Left lobe of liver (tissue), 2 donors: ENCODE measurements around the gene UBE2U. TPM values are rescaled to one million over a fixed set of nuclear protein-coding genes. Genes with fewer than 3 reads are reported as not detected.
"Not testable (repeated sequence)": the region's sequence is repeated elsewhere in the genome, so short reads cannot be mapped to it uniquely, and the experiment has no call there.

ENCODE experiments used
- ATAC-seq: fragments of 200-7000 bp; cut with Tn5 transposase; one replicate; pipeline ENCODE4 v1.9.1; 2020; ENCODE audit warnings: mild to moderate bottlenecking, moderate library complexity
- DNase-seq: peaks from one replicate; pipeline ENCODE4 v3.0.0-alpha.2; 2020; ENCODE audit warnings: low spot score
- total RNA-seq: library from RNA; stranded (reverse); gene quantifications from one replicate; pipeline ENCODE4 v1.2.1, GENCODE V29; 2021
- donor health status: DM: no; HTN: no; CAD: no; lungs with moderate emphysema.
- donor health status: DM: no; HTN: yes; CAD: no.

UBE2U gene
- total RNA-seq, 1 donor from 2014 or later: not detected

GRCh38 chr1:64235910-64236309 lies 32.5 kb downstream of the UBE2U start:
- ATAC-seq (no peak), DNase-seq (no peak)

GRCh38 chr1:64236541-64236954 lies 33.1 kb downstream of the UBE2U start:
- no peak for ATAC-seq
- no peak for DNase-seq

DNA sequence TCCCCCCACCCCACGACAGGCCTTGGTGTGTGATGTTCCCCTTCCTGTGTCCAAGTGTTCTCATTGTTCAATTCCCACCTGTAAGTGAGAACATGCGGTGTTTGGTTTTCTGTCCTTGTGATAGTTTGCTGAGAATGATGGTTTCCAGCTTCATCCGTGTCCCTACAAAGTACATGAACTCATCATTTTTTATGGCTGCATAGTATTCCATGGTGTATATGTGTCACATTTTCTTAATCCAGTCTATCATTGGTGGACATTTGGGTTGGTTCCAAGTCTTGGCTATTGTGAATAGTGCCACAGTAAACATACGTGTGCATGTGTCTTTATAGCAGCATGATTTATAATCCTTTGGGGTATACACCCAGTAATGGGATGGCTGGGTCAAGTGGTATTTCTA lies 36.1 kb downstream of the UBE2U start:
- ATAC-seq, DNase-seq: not testable (repeated sequence)

DNA sequence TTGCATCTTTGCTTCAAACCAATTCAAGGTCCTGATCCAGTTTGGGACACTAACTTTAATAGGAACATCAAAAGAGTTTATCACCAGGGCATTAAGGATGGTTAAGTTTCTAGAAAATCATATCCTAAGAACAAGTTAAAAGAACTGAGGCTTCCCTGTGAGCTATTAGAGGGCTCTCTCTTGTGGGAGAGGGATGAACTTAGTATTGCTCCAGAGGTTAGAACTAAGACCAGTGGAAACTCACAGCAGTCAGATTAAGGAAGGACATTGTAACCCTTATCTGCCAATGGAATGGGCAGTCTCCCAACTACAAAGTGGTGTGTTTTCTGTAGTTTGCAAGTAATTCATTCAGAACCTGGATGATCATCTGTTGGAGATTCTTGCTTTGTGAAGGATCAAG lies 36.8 kb downstream of the UBE2U start:
- no peak for DNase-seq
- no peak for ATAC-seq

- DNase-seq: no peak
- ATAC-seq: no peak
These were observed 37.6 kb downstream of the UBE2U start for GRCh38 chr1:64241069-64241468.

DNA sequence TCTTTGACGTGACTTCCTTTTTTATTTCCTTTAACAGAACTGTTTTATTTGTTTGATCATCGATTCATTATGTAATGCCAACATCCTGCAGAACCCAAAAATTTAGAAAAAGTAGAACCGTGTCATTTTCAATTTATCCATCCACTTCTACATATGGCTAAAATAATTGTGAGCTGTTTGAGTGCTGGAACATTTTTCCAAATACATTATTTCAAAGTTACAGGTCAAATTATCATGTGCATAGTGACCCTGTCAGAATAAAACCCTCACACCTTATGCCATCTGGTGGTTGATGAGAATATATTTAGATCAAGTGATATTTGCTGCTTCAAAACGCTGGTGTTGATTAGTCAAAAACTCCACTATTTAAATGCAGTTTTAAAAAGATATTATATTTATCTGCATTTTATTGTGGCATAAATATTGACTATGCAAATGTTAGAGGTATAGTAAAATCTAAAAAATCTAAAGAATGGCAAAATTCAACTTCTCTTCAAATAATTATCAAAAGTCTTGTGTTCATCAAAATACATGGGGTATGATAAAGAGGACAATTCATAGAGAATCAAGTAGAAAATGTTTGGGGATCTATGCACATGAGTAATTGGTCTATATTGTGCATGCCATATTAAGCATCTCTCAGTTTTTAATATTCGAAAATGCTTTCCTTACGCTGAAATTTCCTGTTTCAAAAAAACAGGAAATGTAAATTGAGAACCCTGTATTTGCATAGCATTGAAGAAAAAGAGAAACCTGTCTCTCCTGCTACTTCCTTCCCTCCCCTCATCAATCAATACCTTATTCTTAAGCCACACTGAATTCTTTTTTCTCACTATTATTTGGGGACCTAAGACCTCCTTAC lies 39.7 kb downstream of the UBE2U start:
- ATAC-seq: peak; percentile 70
- DNase-seq: no peak

GRCh38 chr1:64243757-64244080 lies 40.3 kb downstream of the UBE2U start:
- ATAC-seq: no peak
- DNase-seq: no peak

DNA sequence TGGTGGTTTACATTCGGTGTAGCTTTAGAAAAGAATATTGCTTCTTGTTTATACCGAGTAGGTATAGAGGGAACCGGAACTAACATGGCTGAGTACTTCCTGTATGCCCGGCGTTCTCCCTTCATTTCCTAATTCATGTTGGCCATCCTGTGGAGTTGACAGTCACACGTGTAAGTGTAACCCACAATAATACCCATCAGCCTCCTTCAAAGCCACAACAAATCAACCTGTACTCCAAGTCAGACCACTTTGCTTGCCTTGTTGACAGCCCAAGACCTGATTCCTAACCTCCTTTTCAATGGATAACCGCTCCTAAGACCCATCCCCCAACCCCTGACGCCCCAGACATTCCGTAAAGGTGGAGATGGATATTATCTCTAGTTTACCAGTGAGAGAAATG lies 42.1 kb downstream of the UBE2U start:
- ATAC-seq (peak; percentile 84), DNase-seq (peak; percentile 46)

DNA sequence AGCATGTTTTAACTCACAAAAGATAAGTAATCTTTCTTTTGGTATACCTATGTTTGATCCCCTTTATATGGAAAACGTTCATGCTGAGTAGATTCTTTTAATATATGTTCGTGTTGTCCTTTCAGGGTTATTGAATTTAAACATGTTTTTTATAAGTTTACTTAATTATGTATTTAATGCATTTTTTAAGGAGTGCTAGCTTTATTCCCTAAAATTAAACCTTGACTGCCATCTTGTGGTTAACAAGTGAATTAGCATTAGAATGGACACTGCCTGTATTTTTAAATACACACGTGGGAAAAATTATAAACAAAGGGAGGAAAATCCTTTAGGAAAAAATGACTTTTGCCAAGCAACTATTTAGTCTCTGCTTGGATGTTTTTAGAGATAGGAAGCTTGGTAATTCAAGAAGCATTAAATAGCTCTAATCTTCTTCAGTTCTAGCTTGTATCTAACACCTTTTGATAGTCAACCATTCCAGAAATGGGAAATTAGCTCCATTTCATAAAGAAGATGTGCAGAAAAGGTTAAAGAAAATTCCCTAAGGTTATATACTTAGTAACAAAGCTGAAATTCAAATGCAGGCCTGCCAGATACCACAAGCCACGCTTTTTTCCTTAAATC lies 43.0 kb downstream of the UBE2U start:
- peak; percentile 69 for ATAC-seq
- no peak for DNase-seq

DNA sequence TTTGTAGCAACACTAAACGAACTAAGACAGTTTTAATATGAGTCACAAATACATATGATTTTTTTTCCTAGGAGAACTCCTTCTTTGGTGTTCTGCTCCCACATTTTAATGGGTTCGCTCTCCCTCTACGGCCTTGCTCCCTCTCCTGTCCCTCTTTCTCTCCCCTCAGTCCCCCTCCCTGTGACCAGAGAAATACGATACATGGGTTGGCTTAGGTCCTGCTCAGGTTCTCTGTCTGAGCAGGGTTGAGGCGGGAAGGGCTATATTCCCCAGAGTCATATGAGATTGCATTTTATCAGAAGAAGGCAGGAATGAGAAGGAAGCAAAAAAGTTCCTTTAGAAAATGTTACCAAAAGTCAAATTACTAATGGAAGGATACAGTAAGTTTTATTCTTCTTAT lies 44.6 kb downstream of the UBE2U start:
- DNase-seq (no peak), ATAC-seq (no peak)

GRCh38 chr1:64250472-64250871 lies 47.0 kb downstream of the UBE2U start:
- ATAC-seq, DNase-seq: not testable (repeated sequence)

DNA sequence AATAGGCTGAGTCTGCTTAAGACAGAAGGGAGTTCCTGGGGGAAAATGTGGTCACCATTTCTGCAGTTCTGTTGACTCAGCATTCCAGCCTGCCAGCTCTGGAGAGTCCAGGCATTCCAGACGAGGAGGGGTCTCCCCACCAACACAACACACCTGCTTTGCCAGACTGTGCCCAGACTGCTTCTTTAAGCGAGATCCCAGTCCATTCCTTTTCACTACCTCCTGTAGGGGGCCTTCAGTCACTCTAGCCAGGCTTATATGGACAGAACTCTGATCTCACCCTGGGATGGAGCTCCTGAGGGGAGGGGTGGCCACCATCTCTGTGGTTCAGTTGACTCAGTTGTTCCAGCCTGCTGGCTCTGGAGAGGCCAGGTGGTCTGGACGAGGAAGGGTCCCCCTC lies 48.5 kb downstream of the UBE2U start:
- no peak for ATAC-seq
- no peak for DNase-seq

DNA sequence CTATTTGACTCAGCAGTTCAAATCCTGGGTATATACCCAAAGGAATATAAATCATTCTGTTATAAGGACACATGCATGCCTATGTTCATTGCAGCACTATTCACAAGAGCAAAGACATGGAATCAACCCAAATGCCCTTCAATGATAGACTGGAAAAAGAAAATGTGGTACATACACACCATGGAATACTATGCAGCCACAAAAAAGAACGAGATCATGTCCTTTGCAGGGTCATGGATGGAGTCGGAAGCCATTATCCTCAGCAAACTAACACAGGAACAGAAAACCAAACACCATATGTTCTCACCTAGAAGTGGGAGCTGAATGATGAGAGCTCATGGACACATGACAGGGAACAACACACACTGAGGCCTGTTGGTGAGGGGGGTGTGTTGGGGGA lies 53.8 kb downstream of the UBE2U start:
- DNase-seq: not testable (repeated sequence)

DNA sequence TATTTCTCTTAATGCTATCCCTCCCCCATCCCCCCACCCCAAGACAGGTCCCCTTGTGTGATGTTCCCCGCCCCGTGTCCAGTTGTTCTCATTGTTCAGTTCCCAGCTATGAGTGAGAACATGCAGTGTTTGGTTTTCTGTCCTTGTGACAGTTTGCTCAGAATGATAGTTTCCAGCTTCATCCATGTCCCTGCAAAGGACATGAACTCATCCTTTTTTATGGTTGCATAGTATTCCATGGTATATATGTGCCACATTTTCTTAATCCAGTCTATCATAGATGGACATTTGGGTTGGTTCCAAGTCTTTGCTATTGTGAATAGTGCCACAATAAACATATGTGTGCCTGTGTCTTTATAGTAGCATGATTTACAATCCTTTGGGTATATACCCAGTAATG lies 55.0 kb downstream of the UBE2U start:
- not testable (repeated sequence) for ATAC-seq, DNase-seq

More for the DNA sequence above, 53.8 kb downstream of the UBE2U start:
- ATAC-seq: not testable (repeated sequence)

GRCh38 chr1:64263335-64263734 lies 59.9 kb downstream of the UBE2U start:
- DNase-seq: no peak
- no peak for ATAC-seq

GRCh38 chr1:64263856-64264255 lies 60.4 kb downstream of the UBE2U start:
- DNase-seq (no peak), ATAC-seq (no peak)

DNA sequence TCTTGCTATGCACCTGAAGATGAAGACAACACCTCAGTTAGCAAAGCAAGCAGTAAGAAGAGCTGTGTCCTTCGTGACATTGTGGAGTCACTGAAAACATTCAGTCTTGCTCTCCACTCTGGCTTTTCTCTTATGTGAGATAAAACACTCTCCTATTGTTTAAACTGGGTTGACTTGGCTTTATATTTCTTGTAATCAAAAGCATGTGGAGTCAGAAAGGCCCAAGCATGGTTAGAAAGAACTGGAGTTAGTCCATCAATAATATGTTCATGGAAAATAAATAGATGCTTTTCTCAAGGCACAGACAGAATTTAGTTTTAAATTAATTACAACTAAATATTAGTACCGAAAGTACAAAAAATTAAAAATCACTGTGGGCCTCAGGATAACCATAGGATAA lies 61.7 kb downstream of the UBE2U start:
- ATAC-seq (no peak), DNase-seq (no peak)

- ATAC-seq (no peak), DNase-seq (no peak)
These were observed 63.6 kb downstream of the UBE2U start for GRCh38 chr1:64266991-64267390.

DNA sequence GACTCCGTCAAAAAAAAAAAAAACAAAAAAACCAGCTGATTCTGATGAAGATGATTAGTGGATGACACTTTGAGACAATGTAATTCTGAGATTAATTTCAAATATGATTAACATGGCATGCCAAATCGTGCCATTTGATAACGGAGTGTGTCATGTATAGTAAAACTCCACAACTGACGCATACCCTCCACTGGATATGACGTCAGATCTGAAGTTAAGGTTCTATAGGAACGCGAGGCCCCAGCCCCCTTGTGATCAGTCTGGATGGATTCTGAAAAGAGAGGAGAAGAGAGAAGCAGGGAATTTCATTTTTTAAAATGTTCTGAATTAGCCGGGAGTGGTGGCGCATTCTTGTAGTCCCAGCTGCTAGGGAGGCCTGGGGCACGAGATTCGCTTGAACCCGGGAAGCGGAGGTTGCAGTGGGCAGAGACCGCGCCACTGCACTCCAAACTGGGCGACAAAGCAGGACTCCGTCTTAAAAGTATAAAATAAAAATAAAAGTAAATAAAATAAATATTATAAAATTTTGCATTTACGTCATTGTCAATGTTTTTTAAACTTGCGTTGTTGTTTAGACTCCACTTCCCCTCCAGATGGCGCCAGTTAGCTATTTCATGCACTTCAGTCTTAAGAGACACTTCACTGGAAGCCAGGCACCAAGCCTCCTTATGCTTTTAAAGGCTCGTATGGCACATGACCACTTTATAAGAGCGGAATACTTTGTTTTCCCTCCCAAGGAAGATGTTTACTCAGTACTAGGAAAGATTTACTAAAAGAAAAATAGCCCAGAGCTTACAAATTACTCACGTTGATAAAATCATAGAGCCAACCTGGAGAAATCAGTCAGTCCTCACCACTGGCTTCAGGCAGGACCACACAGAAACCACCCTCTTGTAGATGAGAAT lies 65.5 kb downstream of the UBE2U start:
- DNase-seq: peak; percentile 60
- peak; percentile 90 for ATAC-seq

DNA sequence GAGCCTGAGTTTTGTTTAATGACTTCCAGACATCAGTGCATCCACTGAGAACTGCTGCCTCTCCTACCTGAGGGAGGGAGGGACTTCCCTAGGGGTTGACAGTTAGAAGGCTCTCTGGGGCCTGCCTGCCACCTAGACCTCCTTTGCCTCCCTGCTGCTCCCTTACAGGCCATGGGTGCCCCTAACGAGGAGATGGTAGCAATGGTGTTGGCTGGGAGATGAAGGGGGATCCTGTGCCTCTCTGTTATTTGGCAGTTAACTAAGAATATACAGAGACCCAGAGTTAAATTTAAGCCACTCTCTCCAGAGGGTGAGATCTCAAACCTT lies 66.1 kb downstream of the UBE2U start:
- no peak for ATAC-seq
- DNase-seq: no peak

DNA sequence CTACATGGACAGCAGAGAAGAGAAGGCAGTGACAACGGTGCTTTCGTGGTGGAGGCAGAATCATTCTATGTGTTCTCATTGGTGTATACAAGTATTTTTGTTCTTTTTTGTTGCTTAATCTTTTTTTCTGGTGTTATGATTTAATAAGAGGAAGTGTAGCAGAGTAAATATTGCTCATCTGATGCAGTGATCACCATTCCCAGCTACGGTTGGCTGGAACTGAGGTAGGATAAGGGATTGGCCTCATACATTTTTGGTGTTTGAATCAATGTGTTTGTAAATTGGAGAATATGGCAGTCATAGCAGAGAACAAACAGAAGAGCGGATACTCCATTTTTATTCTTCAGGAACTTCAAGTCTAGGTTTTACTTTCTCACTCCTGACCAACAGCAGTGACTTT lies 76.6 kb downstream of the UBE2U start:
- no peak for DNase-seq
- ATAC-seq: no peak

DNA sequence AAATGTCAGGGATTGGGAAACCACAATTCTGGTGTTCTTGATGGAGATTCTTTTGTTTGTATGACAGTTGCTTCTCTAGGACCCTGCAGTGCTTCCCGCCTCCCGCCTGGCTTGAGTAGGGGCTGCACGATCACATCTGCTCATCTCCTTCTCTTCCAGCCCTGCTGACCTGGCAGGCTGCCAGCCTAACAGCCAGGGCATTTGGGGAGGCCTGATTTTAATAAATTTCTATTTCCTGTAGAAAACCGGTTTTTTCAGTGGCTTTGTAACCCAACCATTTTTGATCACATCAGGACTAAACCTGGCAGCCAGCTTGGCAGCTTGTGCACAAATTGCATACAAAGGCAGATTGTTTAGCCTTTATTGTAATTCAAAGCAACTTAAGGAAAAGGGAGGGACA lies 78.9 kb downstream of the UBE2U start:
- ATAC-seq (no peak), DNase-seq (no peak)
